SK-N-SH (cell line): ENCODE results near the gene CISTR.

Source experiments
- CTCF ChIP-seq: fragments of 200-600 bp; sonication (generic); IDR thresholded peaks from 2 replicates; pipeline ENCODE4 v1.6.1; 2017; ENCODE audit warnings: antibody characterized with exemption, mild to moderate bottlenecking, moderate library complexity
- MAX ChIP-seq: IDR thresholded peaks from 2 replicates; pipeline ENCODE4 v1.4.0; 2012; ENCODE audit warnings: low read depth

DNA sequence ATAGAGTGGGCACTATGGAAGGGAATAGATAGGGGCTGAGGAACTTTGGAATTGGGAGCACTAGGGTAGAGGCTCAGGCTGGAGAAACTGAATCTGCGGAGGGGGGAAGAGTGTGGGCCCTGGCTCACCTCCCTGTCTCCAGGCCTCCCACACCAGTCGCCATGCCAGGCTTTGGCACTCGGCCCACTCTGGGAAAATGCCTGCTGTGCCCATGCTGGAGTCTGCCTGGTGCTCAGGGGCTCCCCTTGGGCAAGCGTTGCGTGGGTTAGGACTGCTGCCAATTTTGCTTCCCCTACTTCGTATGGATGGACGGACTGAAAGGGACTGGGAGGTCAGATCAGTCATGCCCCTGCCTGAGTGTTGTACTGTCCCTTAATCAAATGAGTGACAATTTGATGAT lies 34.6 kb upstream of the CISTR start:
- TF ChIP-seq MAX: no peak
- TF ChIP-seq CTCF: no peak
